ENCODE measurements around the gene COL7A1. TPM values are rescaled to one million over a fixed set of nuclear protein-coding genes. Genes with fewer than 3 reads are reported as not detected.
A peak's percentile ranks its signal among the peaks of the same experiment; 100 is the strongest.

Gene COL7A1
- total RNA-seq, 1 donor from 2014 or later: 32.3 TPM

DNA sequence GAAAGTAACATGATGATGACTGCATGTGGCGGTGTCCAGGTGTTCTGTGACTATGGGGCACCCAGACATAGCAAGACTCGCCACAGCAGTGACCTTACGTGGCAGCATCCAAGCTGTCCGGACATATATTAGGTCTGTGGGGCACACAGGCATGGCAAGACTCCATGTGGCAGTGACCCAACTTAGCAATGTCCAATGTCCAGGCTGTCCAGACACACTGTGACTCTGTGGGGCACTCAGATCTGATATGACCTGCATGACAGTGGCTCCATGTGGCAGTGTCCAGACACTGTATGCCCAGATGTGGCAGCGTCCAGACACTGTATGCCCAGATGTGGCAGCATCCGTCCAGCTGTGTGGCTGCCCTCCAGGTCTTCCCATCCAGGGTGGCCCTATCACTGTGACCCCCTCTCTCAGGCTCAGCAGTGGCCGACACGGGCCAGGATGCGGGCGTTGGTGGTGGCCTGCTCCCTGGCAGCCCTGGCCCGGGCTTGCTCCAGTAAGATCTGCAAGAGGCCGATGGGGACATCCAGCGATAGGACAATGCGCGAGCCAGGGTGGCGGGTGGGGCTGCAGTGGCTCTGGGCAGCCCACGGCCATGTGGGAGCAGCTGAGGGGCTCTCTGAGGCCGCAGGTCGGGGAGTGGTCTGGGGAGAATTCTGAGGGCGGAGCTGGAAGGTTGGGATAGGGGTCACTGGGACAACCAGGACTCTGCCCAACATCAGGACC lies 32.6 kb downstream of the COL7A1 start:
- peaks cover 4% of the 10 kb centered on the region for H3K36me3 Mint-ChIP-seq
- no peak for DNase-seq (ENCODE audit: extremely low spot score, unreplicated experiment)
- H3K4me1 Mint-ChIP-seq (ENCODE audit: unreplicated experiment): peaks cover 38% of the 10 kb centered on the region

DNA sequence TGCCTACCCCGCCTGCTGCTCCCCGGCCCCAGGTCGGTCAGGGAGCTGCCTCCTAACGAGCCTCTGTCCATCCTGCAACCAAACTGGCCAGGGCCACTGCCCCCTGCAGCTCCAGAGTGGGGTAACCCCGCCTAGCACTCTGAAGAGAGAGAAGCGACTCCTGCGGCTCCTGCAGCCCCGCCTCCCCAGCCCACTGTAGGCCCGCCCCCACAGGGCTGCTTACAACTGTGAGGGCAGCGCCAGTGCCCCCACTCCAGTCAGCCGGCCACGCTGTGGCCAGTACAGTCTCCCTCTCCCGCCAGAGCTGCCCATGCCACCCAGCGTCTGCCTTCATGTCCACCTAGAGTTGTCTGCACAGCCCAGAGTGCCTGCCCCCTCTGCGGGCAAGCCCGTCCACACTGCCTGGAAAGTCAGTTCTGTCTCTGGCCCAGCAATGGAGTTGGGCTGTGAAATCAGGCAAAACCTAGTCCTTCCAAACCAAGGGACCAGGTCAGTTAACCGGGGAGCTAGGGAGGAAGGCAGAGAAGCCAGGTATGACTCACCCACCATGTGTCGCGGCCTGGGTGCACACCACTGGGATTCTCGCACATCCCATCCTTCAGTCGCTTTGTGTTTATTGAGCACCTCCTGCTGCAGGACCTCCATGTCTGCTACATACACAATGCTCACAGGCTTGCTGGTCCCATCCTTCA lies 33.9 kb downstream of the COL7A1 start:
- Mint-ChIP-seq H3K27me3 (no peaks in the 10 kb centered on the region), H3K27ac (peak overlapping the region; percentile 61), H3K9me3 (no peaks in the 10 kb centered on the region), H3K4me1 (ENCODE audit: unreplicated experiment) (peaks cover 38% of the 10 kb centered on the region), H3K36me3 (peaks cover 4% of the 10 kb centered on the region), H3K4me3 (no peak overlapping the region)
- DNase-seq (ENCODE audit: extremely low spot score, unreplicated experiment): no peak
- TF ChIP-seq, protein P1, sequence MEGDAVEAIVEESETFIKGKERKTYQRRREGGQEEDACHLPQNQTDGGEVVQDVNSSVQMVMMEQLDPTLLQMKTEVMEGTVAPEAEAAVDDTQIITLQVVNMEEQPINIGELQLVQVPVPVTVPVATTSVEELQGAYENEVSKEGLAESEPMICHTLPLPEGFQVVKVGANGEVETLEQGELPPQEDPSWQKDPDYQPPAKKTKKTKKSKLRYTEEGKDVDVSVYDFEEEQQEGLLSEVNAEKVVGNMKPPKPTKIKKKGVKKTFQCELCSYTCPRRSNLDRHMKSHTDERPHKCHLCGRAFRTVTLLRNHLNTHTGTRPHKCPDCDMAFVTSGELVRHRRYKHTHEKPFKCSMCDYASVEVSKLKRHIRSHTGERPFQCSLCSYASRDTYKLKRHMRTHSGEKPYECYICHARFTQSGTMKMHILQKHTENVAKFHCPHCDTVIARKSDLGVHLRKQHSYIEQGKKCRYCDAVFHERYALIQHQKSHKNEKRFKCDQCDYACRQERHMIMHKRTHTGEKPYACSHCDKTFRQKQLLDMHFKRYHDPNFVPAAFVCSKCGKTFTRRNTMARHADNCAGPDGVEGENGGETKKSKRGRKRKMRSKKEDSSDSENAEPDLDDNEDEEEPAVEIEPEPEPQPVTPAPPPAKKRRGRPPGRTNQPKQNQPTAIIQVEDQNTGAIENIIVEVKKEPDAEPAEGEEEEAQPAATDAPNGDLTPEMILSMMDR (conservative IDR thresholded peaks at IDR 0.05): peak; percentile 63

More for the DNA sequence above, 32.6 kb downstream of the COL7A1 start:
- H3K9me3 Mint-ChIP-seq: no peaks in the 10 kb centered on the region
- no peak overlapping the region for H3K27ac Mint-ChIP-seq
- no peak overlapping the region for H3K4me3 Mint-ChIP-seq
- H3K27me3 Mint-ChIP-seq: no peaks in the 10 kb centered on the region
- TF ChIP-seq, protein P1 (conservative IDR thresholded peaks at IDR 0.05): no peak

DNA sequence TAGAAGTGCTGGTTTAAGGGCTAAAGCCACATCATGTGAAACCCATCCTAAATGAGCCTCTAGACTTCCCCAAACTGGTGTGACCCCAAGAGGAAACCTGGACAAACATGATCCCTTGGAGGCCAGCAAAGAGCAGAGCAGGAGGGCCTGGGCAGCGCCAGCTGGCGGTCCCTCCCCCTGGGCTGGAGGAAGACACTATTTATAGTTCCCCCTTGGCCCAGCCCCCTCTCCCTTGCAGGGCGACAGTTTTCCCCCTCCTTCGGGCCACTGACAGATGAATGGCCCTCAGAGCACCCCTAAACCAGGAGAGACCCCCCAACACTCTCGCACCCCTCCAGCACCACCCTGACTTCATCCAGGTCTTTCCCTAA lies 34.5 kb downstream of the COL7A1 start:
- H3K4me3 Mint-ChIP-seq: no peak overlapping the region
- H3K27ac Mint-ChIP-seq: no peak overlapping the region

DNA sequence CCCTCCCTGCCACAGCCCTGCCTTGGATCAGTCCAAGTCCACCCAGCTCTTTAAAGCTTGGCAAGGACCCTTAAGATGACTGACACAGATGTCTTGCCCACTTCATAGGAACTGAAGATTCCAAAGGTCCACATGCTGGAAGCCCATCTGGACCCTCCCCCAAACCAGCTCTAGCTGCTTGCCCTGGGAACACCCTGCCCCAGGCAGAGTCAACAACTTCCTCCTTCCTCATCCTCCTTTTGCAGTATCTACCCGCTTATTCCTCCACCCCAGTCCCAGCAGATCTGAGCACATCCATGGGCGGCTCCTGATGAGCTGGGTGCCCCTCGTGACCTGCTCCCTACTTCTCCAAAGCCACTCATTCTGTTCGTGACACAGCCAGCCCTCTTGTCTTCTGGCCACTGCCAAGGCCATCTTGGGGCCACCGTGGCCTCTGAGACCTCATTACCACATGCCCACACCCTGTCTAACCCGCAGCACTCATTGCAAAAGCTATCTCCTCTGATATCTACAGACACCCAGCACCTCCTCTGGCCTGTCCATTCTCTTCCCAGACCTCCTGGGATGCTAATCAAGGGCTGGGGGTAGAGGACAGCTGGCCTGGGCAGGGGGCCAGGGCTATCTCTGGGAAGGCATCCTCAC lies 36.5 kb downstream of the COL7A1 start:
- H3K4me1 Mint-ChIP-seq (ENCODE audit: unreplicated experiment): peaks cover 44% of the 10 kb centered on the region
- H3K9me3 Mint-ChIP-seq: no peaks in the 10 kb centered on the region

More for the DNA sequence above, 34.5 kb downstream of the COL7A1 start:
- Mint-ChIP-seq H3K9me3 (no peaks in the 10 kb centered on the region), H3K27me3 (no peaks in the 10 kb centered on the region), H3K36me3 (peaks cover 4% of the 10 kb centered on the region), H3K4me1 (ENCODE audit: unreplicated experiment) (peaks cover 38% of the 10 kb centered on the region)
- no peak for DNase-seq (ENCODE audit: extremely low spot score, unreplicated experiment)
- TF ChIP-seq, protein P1 (conservative IDR thresholded peaks at IDR 0.05): no peak

More for the DNA sequence above, 36.5 kb downstream of the COL7A1 start:
- H3K36me3 Mint-ChIP-seq: peaks cover 4% of the 10 kb centered on the region
- peak overlapping the region; percentile 76 for H3K4me3 Mint-ChIP-seq
- DNase-seq (ENCODE audit: extremely low spot score, unreplicated experiment): no peak
- H3K27me3 Mint-ChIP-seq: no peaks in the 10 kb centered on the region
- peak overlapping the region; percentile 73 for H3K27ac Mint-ChIP-seq
- TF ChIP-seq, protein P1 (conservative IDR thresholded peaks at IDR 0.05): peak; percentile 42
